PC-3 (cell line): ENCODE results near the gene KIAA0513. TPM values are rescaled to one million over a fixed set of nuclear protein-coding genes. Genes with fewer than 3 reads are reported as not detected.

Experiments used
- ATAC-seq: fragments of 200-7000 bp; cut with Tn5 transposase; 2 replicates; pipeline ENCODE4 v1.9.1; 2020; ENCODE audit warnings: mild to moderate bottlenecking, moderate library complexity
- BruUV-seq: library from RNA; stranded (reverse); fragments of 400-500 nt; replicated peaks from 2 replicates; lab custom pipeline; 2021; lab: Mats Ljungman, UMichigan
- CTCF ChIA-PET: fragments of 300-600 bp; sonication (Branson Sonifier 250); formaldehyde crosslinking; loops from one replicate; lab custom pipeline; 2022; ENCODE audit warnings: antibody characterized with exemption; lab: Charles Lee
- POLR2A ChIA-PET: fragments of 300-600 bp; sonication (Branson Sonifier 250); formaldehyde crosslinking; loops from one replicate; lab custom pipeline; 2022; ENCODE audit warnings: antibody characterized with exemption; ENCODE audit not compliant: unreplicated experiment; lab: Charles Lee
- DNase-seq: peaks from one replicate; pipeline ENCODE4 v3.0.0-alpha.2; 2015
- H2AFZ ChIP-seq: fragments of 300-600 bp; sonication (generic); 2 replicates; pipeline ENCODE4 v1.6.0; 2016; ENCODE audit warnings: antibody characterized with exemption, low read length
- H3F3A ChIP-seq: fragments of 300-600 bp; sonication (generic); one replicate; pipeline ENCODE4 v1.6.0; 2017; ENCODE audit warnings: antibody characterized with exemption, low read length, control low read depth, mild to moderate bottlenecking; ENCODE audit not compliant: unreplicated experiment
- H3K27ac ChIP-seq: fragments of 300-600 bp; sonication (generic); 2 replicates; pipeline ENCODE4 v1.5.1; 2016; ENCODE audit warnings: mild to moderate bottlenecking, low read length
- H3K27me3 ChIP-seq: fragments of 300-600 bp; sonication (generic); 2 replicates; pipeline ENCODE4 v1.6.1; 2016; ENCODE audit warnings: low read length, mixed read lengths
- H3K36me3 ChIP-seq: fragments of 300-600 bp; sonication (generic); 2 replicates; pipeline ENCODE4 v1.6.1; 2016; ENCODE audit warnings: low read depth, mixed run types, low read length, mixed read lengths
- H3K4me1 ChIP-seq: fragments of 300-600 bp; sonication (generic); 2 replicates; pipeline ENCODE4 v1.5.1; 2016; ENCODE audit warnings: low read length; ENCODE audit not compliant: insufficient read depth
- H3K4me2 ChIP-seq: fragments of 300-600 bp; sonication (generic); 2 replicates; pipeline ENCODE4 v1.6.0; 2016; ENCODE audit warnings: low read length
- H3K4me3 ChIP-seq: fragments of 300-600 bp; sonication (generic); 2 replicates; pipeline ENCODE4 v1.5.1; 2016; ENCODE audit warnings: mild to moderate bottlenecking, low read length, mixed read lengths
- H3K79me2 ChIP-seq: fragments of 300-600 bp; sonication (generic); 2 replicates; pipeline ENCODE4 v1.6.1; 2017; ENCODE audit warnings: low read length, mixed read lengths
- H3K9ac ChIP-seq: fragments of 300-600 bp; sonication (generic); 2 replicates; pipeline ENCODE4 v1.6.0; 2016; ENCODE audit warnings: mild to moderate bottlenecking, low read length
- H3K9me2 ChIP-seq: fragments of 300-600 bp; sonication (generic); replicated peaks from 2 replicates; pipeline ENCODE4 v1.6.1; 2016; ENCODE audit warnings: mixed run types, low read length, mixed read lengths
- H3K9me3 ChIP-seq: fragments of 300-600 bp; sonication (generic); 2 replicates; pipeline ENCODE4 v1.6.1; 2016; ENCODE audit warnings: low read length, mixed read lengths
- H4K20me1 ChIP-seq: fragments of 300-600 bp; sonication (generic); 2 replicates; pipeline ENCODE4 v1.6.1; 2016; ENCODE audit warnings: low read length, mixed read lengths
- CTCF ChIP-seq: fragments of 300-600 bp; sonication (generic); conservative IDR thresholded peaks from 2 replicates; pipeline ENCODE4 v1.5.1; 2017; ENCODE audit warnings: antibody characterized with exemption, low read depth, mild to moderate bottlenecking, low read length
- EZH2 ChIP-seq: fragments of 300-600 bp; sonication (generic); IDR thresholded peaks from one replicate; pipeline ENCODE4 v1.6.1; 2017; ENCODE audit warnings: antibody characterized with exemption, mild to moderate bottlenecking, low read length; ENCODE audit not compliant: unreplicated experiment
- EZH2phosphoT487 ChIP-seq: fragments of 300-600 bp; sonication (generic); IDR thresholded peaks from 2 replicates; pipeline ENCODE4 v1.6.1; 2018; ENCODE audit warnings: mild to moderate bottlenecking, antibody characterized with exemption, low read length, borderline replicate concordance
- intact Hi-C: fragments of 100-400 bp; cut with micrococcal nuclease; formaldehyde crosslinking; loops from 2 replicates; pipeline ENCODE4 v1.9.0; 2023
- total RNA-seq: library from RNA; depleted of rRNA; stranded (reverse); fragments of >200 nt; gene quantifications from 2 replicates; pipeline ENCODE4 v1.2.3, GENCODE V29; 2014

Gene KIAA0513
- total RNA-seq, 1 experiment from 2014 or later: 7.8 TPM

GRCh38 chr16:85010446-85010930, 17.1 kb upstream of the KIAA0513 start:
- TSS peak; percentile 58 for BruUV-seq
- H3K4me1 ChIP-seq: peaks cover 8% of the 10 kb centered on the region

GRCh38 chr16:85010931-85011845, 16.4 kb upstream of the KIAA0513 start, which contains the start of gene ZDHHC7:
Gene ZDHHC7 (minus strand): TSS chr16:85011535. CDS start chr16:84990618, 20,917 bp downstream.
- Histone ChIP-seq H3K4me3 (peak within 1 kb of the TSS; percentile 98), H3K79me2 (peaks cover 48% of the 10 kb centered on the region), H3F3A (no peaks in the 10 kb centered on the region), H3K9me2 (no peaks in the 10 kb centered on the region), H3K36me3 (peaks cover 3% of the 10 kb centered on the region; the same call in 1 of the 2 replicates), H2AFZ (peak within 1 kb of the TSS; percentile 91), H3K9ac (peak within 1 kb of the TSS; percentile 99), H4K20me1 (0 out of 2 replicates have a peak, but pooled peaks cover 8% of the 10 kb centered on the region), H3K9me3 (no peaks in the 10 kb centered on the region), H3K4me1 (peaks cover 4% of the 10 kb centered on the region), H3K27ac (peak within 1 kb of the TSS; percentile 86), H3K27me3 (no peaks in the 10 kb centered on the region), H3K4me2 (peak within 1 kb of the TSS; percentile 95)
- ATAC-seq (peak; percentile 84), DNase-seq (peak; percentile 75)
- ChIA-PET CTCF (interaction anchor here (0.6 to 1.5 kb wide), 4 partner anchors 18 to 165 kb away, joined by 3 to 5 read pairs (median 4); no protein-coding TSS in a partner anchor), POLR2A (interaction anchor here (0.7 kb wide), 2 partner anchors 16 to 20 kb away, joined by 3 to 6 read pairs; partner anchors contain the start of gene KIAA0513)
- BruUV-seq: no TSS peak
- intact Hi-C loops: loop anchor here (2.0 to 5.0 kb wide), 4 partner anchors 16 to 76 kb away; no protein-coding TSS in a partner anchor
- TF ChIP-seq EZH2phosphoT487: no peak
- TF ChIP-seq EZH2: no peak
- no peak for TF ChIP-seq CTCF

More at GRCh38 chr16:85010446-85010930, 17.1 kb upstream of the KIAA0513 start:
- Histone ChIP-seq H3K9me3 (no peaks in the 10 kb centered on the region), H3K27me3 (no peaks in the 10 kb centered on the region), H3K9ac (peak overlapping the region; percentile 99), H2AFZ (peak overlapping the region; percentile 55; the same call in 1 of the 2 replicates), H3F3A (no peaks in the 10 kb centered on the region), H3K79me2 (peaks cover 55% of the 10 kb centered on the region), H3K4me3 (peak overlapping the region; percentile 98), H3K36me3 (peaks cover 3% of the 10 kb centered on the region; the same call in 1 of the 2 replicates), H3K27ac (peak overlapping the region; percentile 59), H3K9me2 (no peaks in the 10 kb centered on the region), H4K20me1 (0 out of 2 replicates have a peak, but pooled peaks cover 8% of the 10 kb centered on the region), H3K4me2 (peak overlapping the region; percentile 94)
- TF ChIP-seq CTCF (no peak), EZH2phosphoT487 (no peak), EZH2 (no peak)
- intact Hi-C loops: loop anchor here (2.0 to 5.0 kb wide), 4 partner anchors 16 to 77 kb away; no protein-coding TSS in a partner anchor
- ChIA-PET POLR2A (interaction anchor here (0.7 kb wide), 1 partner anchor 17 kb away, joined by 6 read pairs; the partner anchor contains the start of gene KIAA0513), CTCF (interaction anchor here (1.2 to 1.5 kb wide), 2 partner anchors 37 to 76 kb away, joined by 4 to 5 read pairs; no protein-coding TSS in a partner anchor)
- DNase-seq: no peak
- peak; percentile 13 for ATAC-seq
